ENCODE data around the gene PELI3.

GRCh38 chr11:66478729-66479393 is 12.2 kb downstream of the PELI3 start:
- TF ChIP-seq CTCF (IDR thresholded peaks at IDR 0.05; ENCODE audit: insufficient read depth, low read length) = peak; percentile 76
- no peak for TF ChIP-seq POLR2AphosphoS5 (IDR thresholded peaks at IDR 0.05; ENCODE audit: low read depth)
- TF ChIP-seq REST (IDR thresholded peaks at IDR 0.05; ENCODE audit: insufficient replicate concordance, low read depth) = peak; percentile 48
- TF ChIP-seq GABPA (IDR thresholded peaks at IDR 0.05; ENCODE audit: low read depth) = no peak
- no peak for TF ChIP-seq SPI1 (IDR thresholded peaks at IDR 0.05; ENCODE audit: borderline replicate concordance, low read depth)

All from HL-60 (cell line).